Testis (tissue), 2 donors: ENCODE measurements around the gene MYLK4.

Experiments used
- CTCF ChIP-seq, 3 experiments: fragments of 450-650 bp in 2 of 3; fragments of 200-600 bp in 1 of 3; sonication (generic) in 1 of 3; IDR thresholded peaks; one replicate each; pipeline ENCODE4 v1.5.1; 2016 to 2019; ENCODE audit warnings: antibody characterized with exemption in 3 of 3, mild to moderate bottlenecking in 2 of 3, moderate library complexity in 1 of 3
- POLR2A ChIP-seq: fragments of 450-650 bp; IDR thresholded peaks from one replicate; pipeline ENCODE4 v1.6.1; 2017; ENCODE audit warnings: antibody characterized with exemption, mild to moderate bottlenecking, moderate library complexity

GRCh38 chr6:2754393-2754792 is 3.7 kb upstream of the MYLK4 start:
- TF ChIP-seq POLR2A (no peak), CTCF (IDR thresholded peaks at IDR 0.05) (no peak)
